ENCODE data around the gene ETV4. TPM values are rescaled to one million over a fixed set of nuclear protein-coding genes. Genes with fewer than 3 reads are reported as not detected.

ETV4 gene
- polyA plus RNA-seq, 1 donor from 2014 or later: 0.61 TPM

- H3K9me2 ChIP-seq (ENCODE audit: insufficient read depth, low read length): no peaks in the 10 kb centered on the region
- no peaks in the 10 kb centered on the region for H3K79me2 ChIP-seq (replicated peaks; ENCODE audit: insufficient read depth, low read length)
- TF ChIP-seq REST (IDR thresholded peaks at IDR 0.05; ENCODE audit: borderline replicate concordance) (no peak), MXI1 (conservative IDR thresholded peaks at IDR 0.05; ENCODE audit: poor library complexity, severe bottlenecking) (no peak)
- no peak overlapping the region for H3K4me3 ChIP-seq (ENCODE audit: low read length)
- H3K36me3 ChIP-seq (ENCODE audit: insufficient read depth, low read length): no peaks in the 10 kb centered on the region
- H3K4me2 ChIP-seq (ENCODE audit: low read length): no peak overlapping the region
- no peaks in the 10 kb centered on the region for H3K9me3 ChIP-seq (ENCODE audit: low read length)
- no peak overlapping the region for H3K27ac ChIP-seq (ENCODE audit: low read length)
- H3F3A ChIP-seq (ENCODE audit: insufficient read depth, low read length, poor library complexity, severe bottlenecking): no peaks in the 10 kb centered on the region
- H3K27me3 ChIP-seq (ENCODE audit: insufficient read depth, low read depth, low read length): no peaks in the 10 kb centered on the region
- no peak overlapping the region for H2AFZ ChIP-seq (ENCODE audit: low read depth, low read length)
- no peak overlapping the region for H3K9ac ChIP-seq (ENCODE audit: low read length)
- no peaks in the 10 kb centered on the region for H4K20me1 ChIP-seq (ENCODE audit: insufficient read depth)
Observed at GRCh38 chr17:43558805-43559160, 12.6 kb upstream of the ETV4 start.

GRCh38 chr17:43556292-43556691, 10.2 kb upstream of the ETV4 start:
- Histone ChIP-seq H3K9me2 (ENCODE audit: insufficient read depth, low read length) (no peaks in the 10 kb centered on the region), H3K4me3 (ENCODE audit: low read length) (no peak overlapping the region), H2AFZ (ENCODE audit: low read depth, low read length) (no peak overlapping the region), H4K20me1 (ENCODE audit: insufficient read depth) (no peaks in the 10 kb centered on the region), H3K79me2 (replicated peaks; ENCODE audit: insufficient read depth, low read length) (no peaks in the 10 kb centered on the region), H3K9me3 (ENCODE audit: low read length) (no peaks in the 10 kb centered on the region), H3F3A (ENCODE audit: insufficient read depth, low read length, poor library complexity, severe bottlenecking) (no peaks in the 10 kb centered on the region), H3K27me3 (ENCODE audit: insufficient read depth, low read depth, low read length) (no peaks in the 10 kb centered on the region), H3K9ac (ENCODE audit: low read length) (no peak overlapping the region), H3K27ac (ENCODE audit: low read length) (no peak overlapping the region), H3K4me2 (ENCODE audit: low read length) (no peak overlapping the region), H3K36me3 (ENCODE audit: insufficient read depth, low read length) (no peaks in the 10 kb centered on the region)
- TF ChIP-seq RAD21 (conservative IDR thresholded peaks at IDR 0.05): no peak
- TF ChIP-seq TAF1 (IDR thresholded peaks at IDR 0.05; ENCODE audit: low read depth): no peak
- no peak for TF ChIP-seq EZH2 (IDR thresholded peaks at IDR 0.05; ENCODE audit: borderline replicate concordance, insufficient read depth, low read length, poor library complexity, severe bottlenecking)
- TF ChIP-seq MXI1 (conservative IDR thresholded peaks at IDR 0.05; ENCODE audit: poor library complexity, severe bottlenecking): no peak
- TF ChIP-seq POLR2AphosphoS5 (IDR thresholded peaks at IDR 0.05): no peak
- no peak for TF ChIP-seq REST (IDR thresholded peaks at IDR 0.05; ENCODE audit: borderline replicate concordance)
- no peak for TF ChIP-seq SMC3 (conservative IDR thresholded peaks at IDR 0.05; ENCODE audit: poor library complexity)
- no peak for TF ChIP-seq EP300 (conservative IDR thresholded peaks at IDR 0.05; ENCODE audit: poor library complexity, severe bottlenecking)
- no peak for TF ChIP-seq CTCF (IDR thresholded peaks at IDR 0.05; ENCODE audit: poor library complexity, severe bottlenecking)

All from neural cell (in vitro differentiated cells).